Measurements from ENCODE around the gene LONP2. TPM values are rescaled to one million over a fixed set of nuclear protein-coding genes. Genes with fewer than 3 reads are reported as not detected.
"Not testable (repeated sequence)": the region's sequence is repeated elsewhere in the genome, so short reads cannot be mapped to it uniquely, and the experiment has no call there.

LONP2 gene
- polyA plus RNA-seq, 2 donors: 16.2 to 28.6 TPM

DNA sequence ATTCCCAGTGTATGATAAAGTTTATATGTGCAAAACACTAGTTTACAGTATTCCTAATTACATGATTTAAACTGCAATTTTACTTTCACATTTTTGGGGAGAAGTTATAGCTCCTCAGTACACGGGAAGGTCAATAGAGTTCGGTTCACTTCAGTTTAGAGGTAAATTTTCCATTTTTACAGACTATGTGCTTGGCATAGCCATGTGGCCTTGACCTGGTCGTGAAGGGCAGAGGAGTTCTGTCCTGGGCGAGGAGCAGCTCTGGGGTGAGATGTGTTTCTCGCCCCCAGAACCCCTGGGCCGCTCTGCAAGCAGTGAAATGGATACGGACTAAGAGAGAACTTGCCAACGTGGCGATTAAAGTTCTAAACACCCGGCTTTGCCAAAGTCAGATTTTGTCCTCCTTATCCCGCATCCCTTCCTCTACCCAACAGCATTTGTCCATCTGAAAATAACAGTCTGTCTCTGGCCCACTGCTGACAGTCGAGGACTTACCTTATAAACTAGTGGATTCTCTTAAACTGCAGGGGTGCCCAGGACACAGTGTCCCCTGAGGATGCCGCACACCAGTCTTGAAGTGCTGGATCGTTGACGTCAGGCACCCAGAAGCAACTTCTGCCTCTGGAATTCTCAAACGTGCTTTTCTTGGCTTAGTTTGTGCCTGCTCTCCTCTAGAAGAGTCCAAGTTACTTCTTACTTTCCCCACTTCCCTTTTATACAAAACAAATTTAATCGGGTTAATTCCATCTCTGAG is 142.6 kb downstream of the LONP2 start:
- no peaks in the 10 kb centered on the region for H3K4me1 ChIP-seq (ENCODE audit: control insufficient read depth in 2 of 2, insufficient read depth in 2 of 2, low read length in 1 of 2)
- no peaks in the 10 kb centered on the region for H3K27me3 ChIP-seq (ENCODE audit: control insufficient read depth in 1 of 2, insufficient read depth in 2 of 2, low read length in 2 of 2)
- H3K4me3 ChIP-seq (ENCODE audit: low read depth in 1 of 2, low read length in 2 of 2): no peak overlapping the region
- H3K9me3 ChIP-seq (ENCODE audit: control insufficient read depth in 2 of 2, insufficient read depth in 1 of 2, low read depth in 1 of 2, low read length in 1 of 2): no peaks in the 10 kb centered on the region
- peak overlapping the region in 1 of 2 donors; percentile 28 for H3K27ac ChIP-seq (ENCODE audit: low read depth in 2 of 2, low read length in 1 of 2)
- no peaks in the 10 kb centered on the region for H3K36me3 ChIP-seq (ENCODE audit: control insufficient read depth in 2 of 2, insufficient read depth in 2 of 2, low read length in 1 of 2)
- WGBS, 2 donors: 85 to 86% methylated on average over 17 of the region's 17 CpGs

DNA sequence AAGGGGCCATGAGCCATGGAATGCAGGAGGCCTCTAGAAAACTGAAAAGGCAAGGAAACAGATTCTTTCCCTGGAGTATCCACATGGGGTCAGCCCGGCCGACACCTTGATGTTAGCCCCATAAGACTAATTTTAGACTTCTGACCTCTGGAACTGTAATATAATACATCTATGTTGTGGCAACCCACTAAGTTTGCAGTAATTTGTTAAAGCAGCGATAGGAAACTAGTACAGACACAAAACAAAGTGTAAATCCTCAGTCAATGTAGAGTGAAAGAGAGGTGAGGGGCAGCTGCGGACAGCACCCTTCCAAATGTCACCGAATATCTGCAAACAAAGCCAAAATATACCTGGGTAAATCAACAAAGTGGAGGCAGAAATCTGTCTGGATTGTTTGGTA is 148.3 kb downstream of the LONP2 start:
- WGBS, 2 donors: 87 to 95% methylated on average over 5 of the region's 5 CpGs
- no peaks in the 10 kb centered on the region for H3K4me1 ChIP-seq (ENCODE audit: control insufficient read depth in 2 of 2, insufficient read depth in 2 of 2, low read length in 1 of 2)
- no peaks in the 10 kb centered on the region for H3K36me3 ChIP-seq (ENCODE audit: control insufficient read depth in 2 of 2, insufficient read depth in 2 of 2, low read length in 1 of 2)

DNA sequence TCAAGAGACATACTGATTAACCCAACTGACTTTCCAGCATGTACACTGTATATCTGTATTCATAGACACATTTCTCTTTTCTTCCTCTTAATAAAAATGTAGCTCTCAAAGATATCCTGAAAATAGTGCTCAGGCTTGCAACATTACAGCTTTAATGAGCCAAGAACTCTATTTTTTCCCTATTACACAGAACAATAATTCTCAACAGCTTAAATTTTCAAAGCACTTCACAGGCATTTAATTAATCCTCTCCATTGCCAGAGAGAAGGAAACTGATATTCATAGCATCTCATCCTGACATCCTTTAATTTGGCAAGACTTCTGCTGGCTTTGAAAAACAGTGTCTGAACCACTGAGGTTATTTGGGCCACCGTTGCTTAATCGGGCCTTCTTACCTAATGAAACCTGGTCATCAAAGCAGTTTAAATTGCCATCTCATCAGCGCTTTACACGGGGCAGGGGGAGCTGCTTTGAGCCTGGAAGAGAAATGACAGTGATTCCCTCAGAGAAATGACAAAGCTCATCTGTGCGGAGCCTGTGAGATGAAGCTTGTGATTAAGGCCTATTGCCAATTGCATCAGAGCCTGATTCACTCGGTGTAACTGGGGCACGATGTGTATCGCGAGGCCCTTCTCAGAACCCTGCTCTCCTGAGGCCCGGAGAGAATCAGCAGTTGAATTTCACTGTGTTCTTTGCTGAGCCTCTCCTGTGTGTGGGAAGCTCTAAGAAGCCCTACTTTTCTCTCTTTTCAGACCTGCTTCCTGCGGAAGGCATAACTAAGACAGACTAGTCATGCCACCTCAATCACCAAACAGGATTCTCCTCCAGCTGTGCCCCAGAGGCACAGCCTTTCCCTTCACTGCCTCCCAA is 149.6 kb downstream of the LONP2 start:
- no peaks in the 10 kb centered on the region for H3K36me3 ChIP-seq (ENCODE audit: control insufficient read depth in 2 of 2, insufficient read depth in 2 of 2, low read length in 1 of 2)
- WGBS, 2 donors: 61 to 75% methylated on average over 11 of the region's 11 CpGs
- H3K27me3 ChIP-seq (ENCODE audit: control insufficient read depth in 1 of 2, insufficient read depth in 2 of 2, low read length in 2 of 2): no peaks in the 10 kb centered on the region
- H3K27ac ChIP-seq (ENCODE audit: low read depth in 2 of 2, low read length in 1 of 2): peak overlapping the region; percentile 45 to 64
- H3K9me3 ChIP-seq (ENCODE audit: control insufficient read depth in 2 of 2, insufficient read depth in 1 of 2, low read depth in 1 of 2, low read length in 1 of 2): no peaks in the 10 kb centered on the region
- no peaks in the 10 kb centered on the region for H3K4me1 ChIP-seq (ENCODE audit: control insufficient read depth in 2 of 2, insufficient read depth in 2 of 2, low read length in 1 of 2)
- H3K4me3 ChIP-seq (ENCODE audit: low read depth in 1 of 2, low read length in 2 of 2): no peak overlapping the region

More for the DNA sequence above, 148.3 kb downstream of the LONP2 start:
- Histone ChIP-seq H3K9me3 (ENCODE audit: control insufficient read depth in 2 of 2, insufficient read depth in 1 of 2, low read depth in 1 of 2, low read length in 1 of 2) (no peaks in the 10 kb centered on the region), H3K4me3 (ENCODE audit: low read depth in 1 of 2, low read length in 2 of 2) (no peak overlapping the region), H3K27ac (ENCODE audit: low read depth in 2 of 2, low read length in 1 of 2) (no peak overlapping the region), H3K27me3 (ENCODE audit: control insufficient read depth in 1 of 2, insufficient read depth in 2 of 2, low read length in 2 of 2) (no peaks in the 10 kb centered on the region)

DNA sequence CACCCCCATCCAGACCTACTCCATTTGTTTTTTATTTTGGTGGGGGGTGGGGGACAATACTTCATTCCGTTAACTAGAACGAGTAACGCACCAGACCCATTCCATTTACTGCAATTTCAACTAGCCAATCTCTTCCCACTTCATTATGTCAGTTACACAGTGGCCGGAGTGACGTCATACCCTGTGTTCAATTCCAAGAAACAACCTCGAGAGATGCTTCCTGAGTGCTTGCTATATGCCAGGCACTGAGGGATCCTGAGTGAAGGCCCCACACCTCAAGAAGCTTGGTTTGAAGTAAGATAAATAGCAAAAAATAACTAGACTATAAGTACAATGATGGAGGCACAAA is 150.2 kb downstream of the LONP2 start:
- Histone ChIP-seq H3K4me3 (ENCODE audit: low read depth in 1 of 2, low read length in 2 of 2) (no peak overlapping the region), H3K36me3 (ENCODE audit: control insufficient read depth in 2 of 2, insufficient read depth in 2 of 2, low read length in 1 of 2) (no peaks in the 10 kb centered on the region), H3K9me3 (ENCODE audit: control insufficient read depth in 2 of 2, insufficient read depth in 1 of 2, low read depth in 1 of 2, low read length in 1 of 2) (no peaks in the 10 kb centered on the region), H3K27ac (ENCODE audit: low read depth in 2 of 2, low read length in 1 of 2) (peak overlapping the region in 1 of 2 donors; percentile 64), H3K27me3 (ENCODE audit: control insufficient read depth in 1 of 2, insufficient read depth in 2 of 2, low read length in 2 of 2) (no peaks in the 10 kb centered on the region), H3K4me1 (ENCODE audit: control insufficient read depth in 2 of 2, insufficient read depth in 2 of 2, low read length in 1 of 2) (no peaks in the 10 kb centered on the region)
- WGBS, 2 donors: 87 to 93% methylated on average over 6 of the region's 6 CpGs

DNA sequence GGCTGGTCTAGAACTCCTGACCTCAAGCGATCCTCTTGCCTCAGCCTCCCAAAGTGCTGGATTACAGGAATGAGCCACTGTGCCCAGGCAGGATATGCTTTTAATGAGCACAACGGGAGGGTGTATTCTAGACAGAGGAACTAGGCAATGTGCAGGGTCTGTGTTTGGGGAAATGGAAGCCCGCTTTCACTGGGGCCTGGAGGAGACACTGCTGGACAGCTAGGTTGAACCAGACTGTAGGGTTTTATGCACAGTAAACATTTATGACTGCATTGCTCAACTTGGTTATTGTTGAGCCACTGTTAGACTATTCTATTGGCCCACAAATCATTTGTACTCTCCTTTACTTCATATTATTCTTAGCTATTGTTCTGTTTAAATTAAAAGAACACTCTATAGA is 151.3 kb downstream of the LONP2 start:
- Histone ChIP-seq H3K4me3 (ENCODE audit: low read depth in 1 of 2, low read length in 2 of 2) (no peak overlapping the region), H3K4me1 (ENCODE audit: control insufficient read depth in 2 of 2, insufficient read depth in 2 of 2, low read length in 1 of 2) (no peaks in the 10 kb centered on the region), H3K27me3 (ENCODE audit: control insufficient read depth in 1 of 2, insufficient read depth in 2 of 2, low read length in 2 of 2) (no peaks in the 10 kb centered on the region), H3K27ac (ENCODE audit: low read depth in 2 of 2, low read length in 1 of 2) (no peak overlapping the region), H3K9me3 (ENCODE audit: control insufficient read depth in 2 of 2, insufficient read depth in 1 of 2, low read depth in 1 of 2, low read length in 1 of 2) (no peaks in the 10 kb centered on the region), H3K36me3 (ENCODE audit: control insufficient read depth in 2 of 2, insufficient read depth in 2 of 2, low read length in 1 of 2) (no peaks in the 10 kb centered on the region)
- WGBS, 2 donors: 85 to 87% methylated on average over 3 of the region's 3 CpGs

DNA sequence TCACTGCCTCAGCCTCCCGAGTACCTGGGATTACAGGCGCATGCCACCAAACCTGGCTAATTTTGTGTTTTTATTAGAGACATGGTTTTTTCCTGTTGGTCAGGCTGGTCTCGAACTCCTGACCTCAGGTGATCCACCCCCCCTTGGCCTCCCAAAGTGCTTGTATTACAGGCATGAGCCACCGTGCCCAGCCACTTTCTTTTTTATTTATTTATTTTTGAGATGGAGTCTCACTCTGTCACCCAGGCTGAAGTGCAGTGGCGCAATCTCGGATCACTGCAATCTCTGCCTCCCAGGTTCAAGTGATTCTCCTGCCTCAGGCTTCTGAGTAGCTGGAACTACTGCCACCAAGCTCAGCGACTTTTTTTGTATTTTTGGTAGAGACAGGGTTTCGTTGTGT is 158.4 kb downstream of the LONP2 start:
- not testable (repeated sequence) for H3K9me3 ChIP-seq (ENCODE audit: control insufficient read depth in 2 of 2, insufficient read depth in 1 of 2, low read depth in 1 of 2, low read length in 1 of 2); H3K36me3 ChIP-seq (ENCODE audit: control insufficient read depth in 2 of 2, insufficient read depth in 2 of 2, low read length in 1 of 2); H3K4me3 ChIP-seq (ENCODE audit: low read depth in 1 of 2, low read length in 2 of 2); H3K4me1 ChIP-seq (ENCODE audit: control insufficient read depth in 2 of 2, insufficient read depth in 2 of 2, low read length in 1 of 2); H3K27me3 ChIP-seq (ENCODE audit: control insufficient read depth in 1 of 2, insufficient read depth in 2 of 2, low read length in 2 of 2); H3K27ac ChIP-seq (ENCODE audit: low read depth in 2 of 2, low read length in 1 of 2)
- 89 to 90% methylated on average over 8 of the region's 8 CpGs for WGBS, 2 donors

DNA sequence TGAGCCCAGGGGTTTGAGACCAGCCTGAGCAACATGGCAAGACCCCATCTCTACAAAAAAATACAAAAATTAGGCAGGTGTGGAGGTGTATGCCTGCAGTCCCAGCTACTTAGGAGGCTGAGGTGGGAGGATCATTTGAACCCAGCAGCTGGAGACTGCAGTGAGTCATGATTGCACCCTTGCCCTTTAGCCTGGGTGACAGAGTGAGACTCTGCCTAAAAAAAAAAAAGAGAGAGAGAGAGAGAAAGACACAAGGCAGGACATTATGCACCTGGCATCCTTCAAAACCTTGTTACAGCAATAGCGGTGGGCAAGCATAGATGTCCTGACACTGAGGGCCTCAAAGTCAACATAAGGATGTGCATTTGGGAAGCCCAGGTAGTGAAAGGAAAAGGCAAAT is 161.1 kb downstream of the LONP2 start:
- Histone ChIP-seq H3K9me3 (ENCODE audit: control insufficient read depth in 2 of 2, insufficient read depth in 1 of 2, low read depth in 1 of 2, low read length in 1 of 2) (no peaks in the 10 kb centered on the region), H3K4me1 (ENCODE audit: control insufficient read depth in 2 of 2, insufficient read depth in 2 of 2, low read length in 1 of 2) (no peaks in the 10 kb centered on the region), H3K36me3 (ENCODE audit: control insufficient read depth in 2 of 2, insufficient read depth in 2 of 2, low read length in 1 of 2) (no peaks in the 10 kb centered on the region), H3K4me3 (ENCODE audit: low read depth in 1 of 2, low read length in 2 of 2) (no peak overlapping the region), H3K27me3 (ENCODE audit: control insufficient read depth in 1 of 2, insufficient read depth in 2 of 2, low read length in 2 of 2) (no peaks in the 10 kb centered on the region), H3K27ac (ENCODE audit: low read depth in 2 of 2, low read length in 1 of 2) (no peak overlapping the region)
- 95 to 100% methylated on average over 1 of the region's 1 CpG for WGBS, 2 donors

DNA sequence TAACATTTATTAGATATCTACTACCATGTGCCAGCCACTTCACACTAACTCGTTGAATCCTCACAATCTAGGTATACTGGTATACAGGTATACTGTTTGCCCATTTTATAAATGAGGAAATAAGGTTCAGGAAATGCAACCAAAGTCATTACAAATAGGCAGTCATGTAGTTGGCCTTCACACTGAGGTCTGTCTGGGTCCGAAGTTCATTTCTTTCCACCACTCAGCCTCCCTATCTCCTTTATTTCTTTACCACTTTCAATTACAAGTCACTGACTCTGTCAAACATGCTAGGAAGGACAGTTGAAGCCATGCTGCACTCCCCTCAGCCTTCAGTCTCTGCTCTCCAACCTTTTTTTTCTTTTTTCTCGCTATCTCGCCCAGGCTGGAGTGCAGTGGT is 161.8 kb downstream of the LONP2 start:
- Histone ChIP-seq H3K4me3 (ENCODE audit: low read depth in 1 of 2, low read length in 2 of 2) (no peak overlapping the region), H3K9me3 (ENCODE audit: control insufficient read depth in 2 of 2, insufficient read depth in 1 of 2, low read depth in 1 of 2, low read length in 1 of 2) (no peaks in the 10 kb centered on the region), H3K36me3 (ENCODE audit: control insufficient read depth in 2 of 2, insufficient read depth in 2 of 2, low read length in 1 of 2) (no peaks in the 10 kb centered on the region), H3K27me3 (ENCODE audit: control insufficient read depth in 1 of 2, insufficient read depth in 2 of 2, low read length in 2 of 2) (no peaks in the 10 kb centered on the region), H3K4me1 (ENCODE audit: control insufficient read depth in 2 of 2, insufficient read depth in 2 of 2, low read length in 1 of 2) (no peaks in the 10 kb centered on the region), H3K27ac (ENCODE audit: low read depth in 2 of 2, low read length in 1 of 2) (no peak overlapping the region)
- WGBS, 2 donors: 72 to 86% methylated on average over 4 of the region's 4 CpGs
